ENCODE data around the gene F5. TPM values are rescaled to one million over a fixed set of nuclear protein-coding genes. Genes with fewer than 3 reads are reported as not detected.
A peak's percentile ranks its signal among the peaks of the same experiment; 100 is the strongest.

The F5 gene
- 100 to 1,000 TPM in 1 of 2 donors, 10 to 100 TPM in 1; 55.2 to 144 TPM for total RNA-seq

GRCh38 chr1:169586395-169587255 lies at the start of gene F5:
F5 (minus strand) TSS chr1:169586481; CDS start chr1:169586386, 95 bp downstream.
- H3K4me3 Mint-ChIP-seq: peak within 1 kb of the TSS; percentile 92
- ATAC-seq (replicated peaks): peak; percentile 82
- H3K27me3 Mint-ChIP-seq: no peaks in the 10 kb centered on the region
- peaks cover 42% of the 10 kb centered on the region for H3K36me3 Mint-ChIP-seq (ENCODE audit: low read depth)
- H3K9me3 Mint-ChIP-seq: no peaks in the 10 kb centered on the region
- peaks cover 28% of the 10 kb centered on the region for H3K4me1 Mint-ChIP-seq
- peak within 1 kb of the TSS; percentile 93 for H3K27ac Mint-ChIP-seq

GRCh38 chr1:169634877-169635276 lies 48.6 kb upstream of the F5 start:
- no peak for ATAC-seq (replicated peaks)
- Mint-ChIP-seq H3K27me3 (no peaks in the 10 kb centered on the region), H3K4me3 (no peak overlapping the region), H3K36me3 (ENCODE audit: low read depth) (no peaks in the 10 kb centered on the region), H3K9me3 (peaks cover 10% of the 10 kb centered on the region), H3K27ac (no peak overlapping the region), H3K4me1 (no peaks in the 10 kb centered on the region)

- Mint-ChIP-seq H3K27ac (no peak overlapping the region), H3K9me3 (peaks cover 10% of the 10 kb centered on the region), H3K36me3 (ENCODE audit: low read depth) (no peaks in the 10 kb centered on the region)
These were observed 47.9 kb upstream of the F5 start for GRCh38 chr1:169634145-169634544.

GRCh38 chr1:169631249-169631648 lies 45.0 kb upstream of the F5 start:
- H3K27ac Mint-ChIP-seq: no peak overlapping the region
- peak; percentile 63 for ATAC-seq (replicated peaks)
- H3K4me1 Mint-ChIP-seq: no peaks in the 10 kb centered on the region
- H3K36me3 Mint-ChIP-seq (ENCODE audit: low read depth): no peaks in the 10 kb centered on the region
- no peaks in the 10 kb centered on the region for H3K27me3 Mint-ChIP-seq
- peaks cover 10% of the 10 kb centered on the region for H3K9me3 Mint-ChIP-seq
- no peak overlapping the region for H3K4me3 Mint-ChIP-seq

More at GRCh38 chr1:169634145-169634544, 47.9 kb upstream of the F5 start:
- ATAC-seq (replicated peaks): no peak
- no peaks in the 10 kb centered on the region for H3K4me1 Mint-ChIP-seq
- no peak overlapping the region for H3K4me3 Mint-ChIP-seq
- no peaks in the 10 kb centered on the region for H3K27me3 Mint-ChIP-seq

- Mint-ChIP-seq H3K36me3 (ENCODE audit: low read depth) (no peaks in the 10 kb centered on the region), H3K9me3 (peaks cover 11% of the 10 kb centered on the region), H3K4me1 (peaks cover 5% of the 10 kb centered on the region), H3K27me3 (no peaks in the 10 kb centered on the region), H3K27ac (no peak within 1 kb of the TSS), H3K4me3 (no peak within 1 kb of the TSS)
- no peak for ATAC-seq (replicated peaks)
These were observed 43.7 kb upstream of the F5 start, which contains the start of gene SELP for GRCh38 chr1:169630006-169630405. SELP (minus strand) TSS chr1:169630124; CDS start chr1:169630074, 50 bp downstream.

- no peak overlapping the region for H3K4me3 Mint-ChIP-seq
- H3K36me3 Mint-ChIP-seq (ENCODE audit: low read depth): no peaks in the 10 kb centered on the region
- H3K27ac Mint-ChIP-seq: no peak overlapping the region
- ATAC-seq (replicated peaks): no peak
- H3K9me3 Mint-ChIP-seq: peaks cover 4% of the 10 kb centered on the region
- no peaks in the 10 kb centered on the region for H3K27me3 Mint-ChIP-seq
- H3K4me1 Mint-ChIP-seq: peaks cover 17% of the 10 kb centered on the region
These were observed 38.6 kb upstream of the F5 start for GRCh38 chr1:169624912-169625311.

GRCh38 chr1:169624122-169624521 lies 37.8 kb upstream of the F5 start:
- Mint-ChIP-seq H3K36me3 (ENCODE audit: low read depth) (no peaks in the 10 kb centered on the region), H3K4me3 (no peak overlapping the region), H3K4me1 (peaks cover 17% of the 10 kb centered on the region), H3K27ac (no peak overlapping the region), H3K27me3 (no peaks in the 10 kb centered on the region), H3K9me3 (peaks cover 4% of the 10 kb centered on the region)
- no peak for ATAC-seq (replicated peaks)

- no peak for ATAC-seq (replicated peaks)
- peaks cover 4% of the 10 kb centered on the region for H3K9me3 Mint-ChIP-seq
- peaks cover 17% of the 10 kb centered on the region for H3K4me1 Mint-ChIP-seq
- no peak overlapping the region for H3K4me3 Mint-ChIP-seq
- no peak overlapping the region for H3K27ac Mint-ChIP-seq
- no peaks in the 10 kb centered on the region for H3K27me3 Mint-ChIP-seq
- H3K36me3 Mint-ChIP-seq (ENCODE audit: low read depth): no peaks in the 10 kb centered on the region
These were observed 37.0 kb upstream of the F5 start for GRCh38 chr1:169623132-169623926.

- H3K9me3 Mint-ChIP-seq: no peaks in the 10 kb centered on the region
- no peaks in the 10 kb centered on the region for H3K27me3 Mint-ChIP-seq
- no peak overlapping the region for H3K27ac Mint-ChIP-seq
- no peak overlapping the region for H3K4me3 Mint-ChIP-seq
- H3K4me1 Mint-ChIP-seq: peaks cover 12% of the 10 kb centered on the region
- no peaks in the 10 kb centered on the region for H3K36me3 Mint-ChIP-seq (ENCODE audit: low read depth)
- ATAC-seq (replicated peaks): no peak
These were observed 34.3 kb upstream of the F5 start for GRCh38 chr1:169620565-169620964.

GRCh38 chr1:169618367-169618766 lies 32.1 kb upstream of the F5 start:
- Mint-ChIP-seq H3K27ac (no peak overlapping the region), H3K4me3 (no peak overlapping the region), H3K36me3 (ENCODE audit: low read depth) (no peaks in the 10 kb centered on the region), H3K27me3 (no peaks in the 10 kb centered on the region), H3K9me3 (no peaks in the 10 kb centered on the region), H3K4me1 (peaks cover 7% of the 10 kb centered on the region)
- ATAC-seq (replicated peaks): no peak

- Mint-ChIP-seq H3K4me1 (peaks cover 3% of the 10 kb centered on the region), H3K9me3 (no peaks in the 10 kb centered on the region), H3K4me3 (no peak overlapping the region), H3K27ac (no peak overlapping the region), H3K27me3 (no peaks in the 10 kb centered on the region), H3K36me3 (ENCODE audit: low read depth) (no peaks in the 10 kb centered on the region)
- ATAC-seq (replicated peaks): no peak
These were observed 29.5 kb upstream of the F5 start for GRCh38 chr1:169615803-169616202.

- no peaks in the 10 kb centered on the region for H3K27me3 Mint-ChIP-seq
- no peaks in the 10 kb centered on the region for H3K9me3 Mint-ChIP-seq
- no peak overlapping the region for H3K4me3 Mint-ChIP-seq
- no peaks in the 10 kb centered on the region for H3K4me1 Mint-ChIP-seq
- no peak overlapping the region for H3K27ac Mint-ChIP-seq
- ATAC-seq (replicated peaks): no peak
- no peaks in the 10 kb centered on the region for H3K36me3 Mint-ChIP-seq (ENCODE audit: low read depth)
These were observed 24.6 kb upstream of the F5 start for GRCh38 chr1:169610858-169611257.

GRCh38 chr1:169610108-169610507 lies 23.8 kb upstream of the F5 start:
- no peak overlapping the region for H3K4me3 Mint-ChIP-seq
- H3K36me3 Mint-ChIP-seq (ENCODE audit: low read depth): no peaks in the 10 kb centered on the region
- peaks cover 3% of the 10 kb centered on the region for H3K4me1 Mint-ChIP-seq
- H3K27me3 Mint-ChIP-seq: no peaks in the 10 kb centered on the region
- H3K27ac Mint-ChIP-seq: no peak overlapping the region
- no peaks in the 10 kb centered on the region for H3K9me3 Mint-ChIP-seq
- no peak for ATAC-seq (replicated peaks)

- no peaks in the 10 kb centered on the region for H3K9me3 Mint-ChIP-seq
- no peaks in the 10 kb centered on the region for H3K36me3 Mint-ChIP-seq (ENCODE audit: low read depth)
- ATAC-seq (replicated peaks): no peak
- H3K27ac Mint-ChIP-seq: no peak overlapping the region
- H3K4me1 Mint-ChIP-seq: peaks cover 17% of the 10 kb centered on the region
- H3K4me3 Mint-ChIP-seq: no peak overlapping the region
- H3K27me3 Mint-ChIP-seq: no peaks in the 10 kb centered on the region
These were observed 21.9 kb upstream of the F5 start for GRCh38 chr1:169608226-169608625.
